ENCODE measurements around the gene GPX1.
"Not testable (repeated sequence)": the region's sequence is repeated elsewhere in the genome, so short reads cannot be mapped to it uniquely, and the experiment has no call there.

Gene GPX1

DNA sequence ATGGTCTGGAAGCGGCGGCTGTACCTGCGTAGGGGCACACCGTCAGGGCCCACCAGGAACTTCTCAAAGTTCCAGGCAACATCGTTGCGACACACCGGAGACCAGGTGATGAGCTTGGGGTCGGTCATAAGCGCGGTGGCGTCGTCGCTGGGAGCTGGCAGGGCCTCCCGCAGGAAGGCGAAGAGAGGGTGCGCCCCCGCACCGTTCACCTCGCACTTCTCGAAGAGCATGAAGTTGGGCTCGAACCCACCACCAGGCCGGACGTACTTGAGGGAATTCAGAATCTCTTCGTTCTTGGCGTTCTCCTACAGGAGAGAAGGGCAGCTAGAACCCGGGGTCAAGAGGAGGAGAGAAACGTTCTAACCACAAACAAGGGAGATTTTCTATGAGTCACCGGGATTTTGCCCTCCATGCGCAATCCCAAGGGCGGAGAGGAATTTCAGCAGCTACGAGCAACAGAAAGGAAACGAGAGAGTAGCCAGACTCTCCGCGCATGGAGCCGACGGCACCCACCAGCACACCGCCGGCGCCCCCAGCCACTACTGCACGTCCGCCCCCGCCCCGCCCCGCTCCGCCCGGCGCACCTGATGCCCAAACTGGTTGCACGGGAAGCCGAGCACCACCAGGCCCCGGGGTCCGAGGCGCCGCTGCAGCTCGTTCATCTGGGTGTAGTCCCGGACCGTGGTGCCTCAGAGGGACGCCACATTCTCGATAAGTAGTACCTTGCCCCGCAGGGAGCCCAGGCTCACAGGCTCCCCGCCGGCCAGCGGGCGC is 523 bp downstream of the GPX1 start:
- DNase-seq: peak; percentile 65

DNA sequence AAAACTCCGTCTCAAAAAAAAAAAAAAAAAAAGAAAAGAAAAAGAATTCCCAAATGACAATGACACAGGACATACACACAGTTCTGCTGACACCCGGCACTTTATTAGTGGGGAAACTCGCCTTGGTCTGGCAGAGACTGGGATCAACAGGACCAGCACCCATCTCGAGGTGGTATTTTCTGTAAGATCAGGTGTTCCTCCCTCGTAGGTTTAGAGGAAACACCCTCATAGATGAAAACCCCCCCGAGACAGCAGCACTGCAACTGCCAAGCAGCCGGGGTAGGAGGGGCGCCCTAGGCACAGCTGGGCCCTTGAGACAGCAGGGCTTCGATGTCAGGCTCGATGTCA is 1.1 kb downstream of the GPX1 start:
- DNase-seq: not testable (repeated sequence)

DNA sequence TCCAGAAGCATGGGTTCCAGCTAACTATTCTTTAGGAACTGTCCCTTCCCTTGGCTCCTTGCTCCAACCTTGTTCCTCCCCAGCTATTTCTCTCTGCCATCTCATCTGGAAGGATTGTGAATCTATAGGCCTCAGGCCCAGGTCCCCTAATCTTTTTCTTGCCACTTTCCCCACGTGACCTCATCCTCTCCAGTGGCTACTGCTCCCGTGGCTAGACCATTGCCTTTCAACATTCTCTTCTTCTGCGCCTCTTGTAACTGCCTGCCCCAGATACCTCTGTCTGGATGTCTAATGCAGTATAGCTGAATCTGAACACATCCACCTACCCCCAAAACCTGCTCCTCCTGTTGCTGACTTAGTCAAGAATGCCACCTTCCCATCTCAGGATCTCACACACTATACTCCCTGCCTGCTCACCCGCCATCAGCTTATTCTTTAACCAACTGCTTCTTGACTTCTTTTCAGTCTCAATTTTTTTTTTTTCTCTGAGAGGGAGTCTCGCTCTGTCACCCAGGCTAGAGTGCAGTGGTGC is 5.2 kb downstream of the GPX1 start:
- DNase-seq: no peak

DNA sequence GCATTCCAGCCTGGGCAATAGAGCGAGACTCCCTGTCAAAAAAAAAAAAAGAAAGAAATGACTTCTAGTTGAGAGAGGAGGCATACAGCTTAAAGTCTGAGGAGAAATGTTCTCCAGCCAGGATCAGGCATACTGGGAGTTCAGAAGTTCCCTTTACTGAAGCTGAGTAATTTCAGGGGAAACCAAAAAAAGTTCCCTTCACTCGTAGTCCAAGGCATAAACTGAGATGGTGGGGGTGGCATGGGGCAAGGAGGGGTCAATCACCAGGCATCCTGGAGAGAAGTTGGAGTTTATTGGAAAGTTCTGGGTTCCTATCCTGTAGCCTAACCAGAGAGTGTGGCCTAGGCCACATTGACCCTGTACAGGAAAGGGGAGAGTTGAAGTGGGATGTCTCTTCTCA is 5.9 kb downstream of the GPX1 start:
- no peak for DNase-seq

DNA sequence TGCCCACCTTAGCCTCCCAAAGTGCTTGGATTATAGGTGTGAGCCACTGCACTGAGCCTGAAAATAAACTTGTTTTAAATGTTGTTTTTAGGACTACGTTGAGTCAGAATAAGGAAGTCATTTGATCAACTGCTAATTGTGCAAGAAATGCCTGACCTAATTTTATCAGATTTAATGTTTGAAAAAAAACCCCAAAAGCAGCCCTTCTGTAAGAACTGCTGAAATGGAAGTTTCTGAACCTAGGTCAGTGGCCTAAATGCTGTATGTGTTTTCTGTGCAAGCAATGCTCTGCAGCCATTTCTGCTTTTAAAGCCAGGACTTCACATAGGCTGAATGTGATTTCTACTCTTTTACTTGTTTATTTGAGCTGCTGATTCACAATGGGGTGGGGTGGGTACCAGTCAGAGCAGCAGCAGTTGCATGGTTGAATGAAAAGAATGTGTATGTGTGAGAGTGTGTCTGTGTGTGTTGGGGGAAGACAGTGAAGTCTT is 6.6 kb downstream of the GPX1 start:
- DNase-seq: no peak

- no peak for DNase-seq
Measured at GRCh38 chr3:49349348-49350114, 8.6 kb downstream of the GPX1 start.

GRCh38 chr3:49348361-49348760 is 9.8 kb downstream of the GPX1 start:
- not testable (repeated sequence) for DNase-seq

DNA sequence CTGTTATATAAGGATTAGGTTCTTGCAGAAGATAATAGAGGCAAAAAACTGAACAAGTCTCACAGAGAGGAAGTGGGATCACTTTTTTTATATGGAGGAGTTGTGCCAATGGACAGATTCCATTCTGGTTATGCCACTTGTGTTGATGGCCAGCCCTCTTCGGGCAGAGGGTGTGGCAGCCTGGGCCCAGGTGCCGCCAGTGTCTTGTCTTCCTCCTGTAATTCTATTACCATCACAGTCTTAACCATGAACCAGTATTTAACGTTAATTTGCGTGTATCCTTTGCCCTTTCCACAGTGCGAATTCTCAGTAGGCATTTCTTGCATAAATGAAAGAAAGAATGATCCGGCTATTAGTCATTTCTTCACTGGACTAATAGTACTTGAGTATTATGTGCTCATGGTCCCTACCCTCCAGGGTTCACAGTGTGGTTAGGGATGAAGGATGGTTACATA is 11.3 kb downstream of the GPX1 start:
- no peak for DNase-seq

GRCh38 chr3:49343163-49343562 is 15.0 kb downstream of the GPX1 start:
- DNase-seq: no peak

DNA sequence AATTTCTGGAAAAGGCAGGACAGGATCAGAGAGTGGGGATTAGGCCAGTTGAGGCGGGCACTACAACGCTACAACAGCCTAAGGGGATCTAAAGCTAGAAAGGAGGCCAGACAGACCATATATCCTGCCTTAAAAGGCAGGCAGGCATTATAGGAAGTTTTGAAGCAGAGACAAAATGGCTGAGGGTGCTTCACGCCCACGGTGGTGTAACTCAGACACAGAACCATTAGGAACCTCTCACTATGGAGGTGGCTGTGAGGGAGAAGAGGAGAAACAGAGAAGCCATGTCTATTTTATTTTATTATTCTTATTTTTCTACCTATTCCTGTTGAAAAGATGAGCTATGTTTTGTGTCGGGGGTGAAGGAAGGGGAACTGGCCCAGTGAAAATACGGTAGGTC is 16.2 kb downstream of the GPX1 start:
- no peak for DNase-seq

- peak; percentile 95 for DNase-seq
Measured at GRCh38 chr3:49339941-49340800, 18.0 kb downstream of the GPX1 start, which contains the start of gene USP4. USP4 (minus strand) TSS chr3:49340053; CDS start chr3:49340024, 29 bp downstream.

DNA sequence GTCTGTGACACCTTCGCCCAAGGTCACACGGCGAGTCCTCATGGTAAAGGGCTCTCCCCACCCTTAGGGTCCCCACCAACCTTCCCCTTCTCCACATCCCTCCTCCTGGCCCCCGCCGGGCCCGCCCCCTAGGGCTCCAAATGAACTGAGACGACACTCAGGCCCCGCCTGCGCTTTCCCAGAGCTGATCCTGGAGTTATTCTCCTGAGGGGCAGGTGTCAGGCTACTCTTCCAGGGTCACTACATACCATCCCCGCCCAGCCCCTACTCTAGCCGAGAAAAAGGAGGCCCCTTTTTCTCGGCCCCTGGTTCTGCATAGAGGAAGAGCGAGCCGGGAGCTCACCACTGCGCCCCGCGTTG is 18.6 kb downstream of the GPX1 start:
- DNase-seq: no peak

- DNase-seq: no peak
Measured at GRCh38 chr3:49333916-49334633, 24.1 kb downstream of the GPX1 start.

DNA sequence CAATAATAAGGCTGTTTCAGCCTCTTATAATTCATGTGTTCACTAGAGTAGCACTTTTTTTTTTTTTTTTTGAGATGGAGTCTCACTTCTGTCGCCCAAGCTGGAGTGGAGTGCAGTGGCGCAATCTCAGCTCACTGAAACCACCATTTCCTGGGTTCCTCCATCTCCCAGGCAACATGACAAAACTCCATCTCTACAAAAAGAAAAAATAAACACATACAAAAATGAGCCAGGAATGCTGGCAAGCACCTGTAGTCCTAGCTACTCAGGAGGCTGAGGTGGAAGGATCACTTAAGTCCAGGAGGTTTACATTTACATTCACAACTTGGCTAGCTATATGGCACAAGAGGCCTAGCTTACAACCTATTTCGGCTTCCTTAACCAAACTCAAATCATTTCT is 25.1 kb downstream of the GPX1 start:
- DNase-seq: peak; percentile 25

DNA sequence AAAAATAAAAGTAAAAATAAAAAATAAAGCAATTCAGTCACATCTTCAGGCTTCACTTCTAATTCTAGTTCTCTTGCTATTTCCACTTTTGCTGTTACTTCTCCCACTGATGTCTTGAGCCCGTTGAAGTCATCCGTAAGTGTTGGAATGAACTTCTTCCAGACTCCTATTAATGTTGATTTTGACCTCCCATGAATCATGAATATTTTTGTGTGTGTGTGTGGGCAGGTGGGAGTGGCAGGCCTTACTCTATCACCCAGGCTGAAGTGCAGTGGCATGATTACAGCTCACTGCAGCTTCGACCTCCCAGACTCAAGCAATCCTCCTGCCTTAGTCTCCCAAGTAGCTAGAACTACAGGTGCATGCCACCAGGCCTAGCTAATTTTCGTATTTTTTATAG is 29.0 kb downstream of the GPX1 start:
- no peak for DNase-seq

- not testable (repeated sequence) for DNase-seq
Measured at GRCh38 chr3:49328350-49328749, 29.8 kb downstream of the GPX1 start.

GRCh38 chr3:49327485-49327884 is 30.7 kb downstream of the GPX1 start:
- no peak for DNase-seq

- no peak for DNase-seq
Measured at GRCh38 chr3:49324768-49325167, 33.4 kb downstream of the GPX1 start.

GRCh38 chr3:49316696-49317457 is 41.3 kb downstream of the GPX1 start:
- DNase-seq: no peak

GRCh38 chr3:49313896-49314688 is 44.1 kb downstream of the GPX1 start:
- DNase-seq: no peak

DNA sequence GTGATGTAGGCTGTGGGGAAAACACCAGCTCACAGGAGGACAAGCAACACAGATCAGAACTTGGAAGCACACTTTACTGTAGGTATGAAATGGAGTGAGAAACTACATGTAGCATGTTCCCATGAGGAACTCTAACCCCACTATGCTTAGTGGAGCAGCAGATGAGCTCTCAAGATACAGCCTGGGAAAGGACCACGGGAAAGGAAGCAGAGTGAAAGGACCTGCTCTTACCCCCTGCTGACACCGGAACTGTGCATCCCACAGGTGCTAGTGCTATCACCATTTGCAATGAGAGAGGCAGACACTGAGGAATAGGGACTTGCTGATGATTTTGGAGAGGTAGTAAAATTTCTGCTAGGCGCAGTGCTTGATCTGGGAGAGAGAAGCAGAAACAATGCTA is 46.9 kb downstream of the GPX1 start:
- DNase-seq: no peak

Data from CD4-positive, alpha-beta T cell treated with Interleukin-17A for 4 hours (primary cell).